Activated CD4-positive, alpha-beta T cell treated with anti-CD3 and anti-CD28 coated beads, Interleukin-2, amount 50 U/mL, for 16 hours (primary cell): ENCODE measurements around the gene RAB31.
"Not testable (repeated sequence)": the region's sequence is repeated elsewhere in the genome, so short reads cannot be mapped to it uniquely, and the experiment has no call there.

ENCODE experiments used
- DNase-seq: peaks from one replicate; pipeline ENCODE4 v3.0.0-alpha.2; 2020

The RAB31 gene

DNA sequence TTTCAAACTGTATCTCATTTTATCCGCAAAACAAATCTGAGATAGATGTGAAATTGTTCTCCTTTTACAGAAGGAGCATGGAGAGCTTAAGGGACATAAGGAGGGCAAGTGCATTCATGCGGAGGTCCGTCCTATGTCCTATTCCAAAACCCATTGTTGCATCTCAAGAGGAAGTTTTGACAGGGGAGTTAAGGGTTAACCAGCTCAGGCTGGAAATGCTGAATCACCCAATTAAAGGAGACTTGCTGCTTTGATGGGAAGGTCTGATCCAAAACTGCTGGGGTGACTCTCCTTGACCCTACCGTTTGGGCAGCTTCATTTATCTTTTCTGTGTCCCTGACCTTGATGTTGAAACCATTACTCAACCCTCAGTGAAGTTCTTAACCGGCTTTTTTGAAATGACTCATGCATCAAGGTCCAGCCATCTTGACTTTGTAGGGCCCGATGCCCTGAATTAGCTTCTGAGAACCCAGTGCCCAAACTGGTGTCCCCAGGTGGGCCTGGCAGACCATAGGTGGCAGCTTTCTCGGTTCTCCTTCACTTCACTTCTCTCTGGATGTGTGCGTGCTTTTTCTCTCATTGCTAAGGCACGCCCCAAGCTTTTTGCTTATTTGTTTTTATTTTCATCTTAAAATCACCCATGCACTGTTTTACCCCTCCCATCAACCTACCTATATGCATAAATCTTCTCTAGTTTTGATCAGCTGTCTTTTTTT is 161.8 kb downstream of the RAB31 start:
- peak; percentile 34 for DNase-seq

DNA sequence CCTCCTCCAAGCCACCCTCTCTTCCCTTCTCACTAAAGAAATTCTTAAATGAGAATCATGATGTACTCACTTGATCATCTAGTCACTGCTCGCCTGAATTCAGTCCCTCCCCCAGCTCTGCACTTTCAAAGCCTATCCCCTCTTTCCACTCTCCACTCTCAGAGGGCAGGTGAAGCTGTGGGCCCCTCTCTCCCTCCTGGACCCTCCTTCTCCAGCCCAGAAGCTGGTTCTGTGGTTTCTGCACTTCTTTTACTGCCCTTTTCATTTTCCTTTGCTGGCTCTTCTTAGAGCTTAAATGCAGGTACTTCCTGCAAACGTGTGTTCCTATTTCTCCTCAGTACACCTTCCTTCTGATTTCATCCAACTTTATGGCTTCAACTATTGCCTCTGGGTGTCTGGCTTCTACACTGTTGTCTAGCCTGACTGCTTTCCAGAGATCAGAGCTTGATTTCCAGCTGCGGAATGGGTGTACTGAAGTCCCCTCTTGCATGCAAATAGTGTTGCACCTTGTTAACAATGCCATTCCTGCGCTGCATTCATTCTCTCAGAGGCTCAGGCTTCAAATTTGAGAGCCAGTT is 162.4 kb downstream of the RAB31 start:
- no peak for DNase-seq

DNA sequence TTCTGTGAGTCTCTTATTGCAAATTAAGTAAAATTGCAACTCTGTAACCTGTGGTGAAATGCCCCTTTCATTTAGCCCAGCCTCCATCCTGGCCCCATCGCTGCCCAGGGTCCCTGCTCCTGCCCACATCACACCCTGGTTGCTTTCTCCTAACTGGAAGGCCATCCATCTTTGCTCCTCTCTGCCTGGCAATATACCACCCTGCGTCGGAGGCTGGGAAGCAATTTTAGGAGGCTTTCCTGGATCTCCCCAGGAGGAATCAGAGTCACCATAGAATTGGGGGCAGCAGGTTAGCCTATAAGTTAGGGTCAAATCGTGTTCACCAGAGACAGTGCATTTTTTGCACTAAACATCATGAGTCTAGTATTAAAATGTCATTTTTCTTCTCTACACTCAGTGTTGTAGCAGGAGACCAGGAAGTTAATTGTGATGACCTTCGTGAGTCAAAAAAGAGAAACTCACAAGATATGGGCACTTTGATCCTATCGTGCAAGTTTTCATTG is 163.2 kb downstream of the RAB31 start:
- DNase-seq = no peak

- DNase-seq = no peak
These were observed 164.7 kb downstream of the RAB31 start for GRCh38 chr18:9872823-9873222.

DNA sequence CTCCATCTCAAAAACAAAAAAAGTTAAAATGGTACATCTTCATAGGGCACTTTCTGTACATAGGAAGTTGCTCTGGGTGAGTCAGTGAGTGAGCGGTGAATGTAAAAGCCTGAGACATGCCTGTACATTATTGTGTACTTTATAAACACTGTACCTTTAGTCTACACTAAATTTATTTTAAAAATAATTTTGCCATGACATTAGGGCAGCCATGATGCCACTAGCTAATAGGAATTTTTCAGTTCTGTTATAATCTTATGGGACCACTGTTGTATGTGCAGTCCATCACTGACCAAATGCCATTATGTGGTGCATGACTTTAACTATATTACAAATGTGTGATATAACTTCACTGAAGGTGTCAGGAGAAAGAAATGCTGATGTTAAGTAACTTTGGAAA is 166.6 kb downstream of the RAB31 start:
- DNase-seq = no peak

GRCh38 chr18:9876212-9876866 is 168.2 kb downstream of the RAB31 start:
- DNase-seq = no peak

GRCh38 chr18:9876867-9877654 is 169.0 kb downstream of the RAB31 start:
- peak; percentile 44 for DNase-seq

DNA sequence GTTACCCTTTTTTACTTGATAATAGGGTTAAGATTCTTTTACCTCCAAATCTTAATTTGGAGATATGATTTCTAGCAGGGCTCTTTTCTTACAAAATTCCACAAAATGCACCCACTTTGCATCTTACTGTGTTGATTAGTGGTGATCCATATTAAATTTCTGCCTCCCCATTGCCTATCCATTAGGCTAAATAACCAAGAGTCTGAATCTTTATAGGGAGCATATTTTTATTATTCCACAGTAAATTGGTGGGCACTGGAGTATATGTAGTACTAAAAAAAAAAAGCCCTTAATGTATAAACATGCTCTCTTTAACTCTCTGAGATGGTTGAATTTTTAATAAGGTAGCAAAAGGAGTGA is 169.5 kb downstream of the RAB31 start:
- DNase-seq = no peak

- DNase-seq = no peak
These were observed 170.0 kb downstream of the RAB31 start for GRCh38 chr18:9878095-9878494.

DNA sequence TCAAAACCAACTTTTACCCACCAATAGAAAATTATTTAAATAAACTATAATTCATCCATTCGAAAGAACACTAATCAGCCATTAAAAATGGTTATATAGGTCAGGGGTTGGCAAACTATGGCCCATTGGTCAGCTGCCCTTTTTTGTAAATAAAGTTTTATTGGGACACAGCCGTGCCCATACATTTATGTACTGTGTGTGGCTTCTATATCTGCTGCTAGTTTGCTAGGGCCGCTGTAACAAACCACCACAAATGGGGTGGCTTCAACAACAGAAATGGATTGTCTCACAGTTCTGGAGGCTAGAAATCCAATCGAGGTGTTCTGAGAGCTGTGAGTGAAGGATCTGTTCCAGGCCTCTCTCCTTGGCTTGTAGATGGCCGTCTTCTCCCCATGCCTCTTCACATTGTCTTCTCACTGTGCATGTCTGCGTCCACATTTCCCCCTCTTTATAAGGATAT is 170.7 kb downstream of the RAB31 start:
- no peak for DNase-seq

DNA sequence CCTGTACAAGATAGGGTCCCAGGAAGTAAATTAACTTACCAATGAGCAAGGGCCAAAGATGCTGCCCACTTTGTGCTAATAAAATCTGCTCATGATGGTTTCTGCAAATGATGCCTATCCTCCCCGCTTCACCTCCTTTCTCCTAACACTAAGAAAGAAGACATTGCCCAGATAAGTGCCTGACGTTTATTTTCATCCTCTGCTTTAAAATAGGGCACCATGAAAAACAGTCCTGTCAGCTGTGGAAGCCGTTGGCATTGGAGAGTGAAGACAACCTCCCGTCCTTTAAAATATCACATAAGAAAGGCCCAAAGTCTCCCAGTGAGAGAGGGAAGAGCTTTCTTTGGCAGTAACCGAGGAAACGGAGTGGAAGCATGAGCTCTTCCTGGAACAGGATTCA is 176.0 kb downstream of the RAB31 start:
- no peak for DNase-seq

DNA sequence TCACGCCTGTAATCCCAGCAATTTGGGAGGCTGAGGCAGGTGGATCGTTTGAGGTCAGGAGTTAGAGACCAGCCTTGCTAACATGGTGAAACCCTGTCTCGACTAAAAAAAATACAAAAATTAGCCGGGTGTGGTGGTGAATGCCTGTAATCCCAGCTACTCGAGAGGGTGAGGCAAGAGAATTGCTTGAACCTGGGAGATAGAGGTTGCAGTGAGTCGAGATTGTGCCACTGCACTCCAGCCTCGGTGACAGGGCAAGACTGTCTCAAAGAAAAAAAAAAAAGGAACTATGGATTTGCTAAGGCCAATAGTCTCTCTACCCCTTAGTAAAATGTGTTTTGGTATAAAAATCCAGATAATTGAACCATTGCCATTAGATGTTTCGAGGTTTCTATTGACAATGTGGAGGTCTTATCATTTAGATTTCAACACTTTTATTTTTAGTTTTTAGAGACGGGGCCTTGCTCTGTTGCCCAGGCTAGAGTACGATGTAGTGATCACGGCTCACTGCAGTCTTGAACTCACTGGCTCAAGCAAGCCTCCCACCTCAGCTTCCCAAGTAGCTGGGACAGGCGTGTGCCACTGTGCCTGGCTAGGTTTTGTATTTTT is 176.5 kb downstream of the RAB31 start:
- no peak for DNase-seq

GRCh38 chr18:9885170-9886004 is 177.3 kb downstream of the RAB31 start, which contains the start of gene TXNDC2:
Gene TXNDC2, plus strand, starts transcription at chr18:9885973. Its CDS starts 708 bp downstream, at chr18:9886681.
- no peak for DNase-seq

GRCh38 chr18:9886005-9886348 is 177.9 kb downstream of the RAB31 start:
- DNase-seq = no peak

GRCh38 chr18:9887992-9888391 is 179.9 kb downstream of the RAB31 start:
- no peak for DNase-seq

GRCh38 chr18:9890196-9890595 is 182.1 kb downstream of the RAB31 start:
- no peak for DNase-seq

DNA sequence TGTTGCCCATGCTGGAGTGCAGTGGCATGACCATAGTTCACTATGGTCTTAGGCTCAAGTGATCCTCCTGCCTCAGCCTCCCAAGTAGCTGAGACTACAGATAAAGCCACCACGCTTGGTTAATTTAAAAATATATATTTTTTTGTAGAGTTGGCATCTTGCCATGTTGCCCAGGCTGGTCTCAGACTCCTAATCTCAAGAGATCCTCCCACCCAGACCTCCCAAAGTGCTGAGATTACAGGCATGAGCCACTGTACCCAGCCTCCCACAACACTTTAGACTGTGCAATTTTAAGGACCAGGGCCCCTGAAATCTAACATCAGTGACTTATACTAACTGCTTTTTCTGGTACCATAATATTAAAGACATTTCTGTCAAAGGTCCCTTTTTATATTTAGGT is 182.9 kb downstream of the RAB31 start:
- no peak for DNase-seq

GRCh38 chr18:9891515-9891914 is 183.4 kb downstream of the RAB31 start:
- DNase-seq = not testable (repeated sequence)

DNA sequence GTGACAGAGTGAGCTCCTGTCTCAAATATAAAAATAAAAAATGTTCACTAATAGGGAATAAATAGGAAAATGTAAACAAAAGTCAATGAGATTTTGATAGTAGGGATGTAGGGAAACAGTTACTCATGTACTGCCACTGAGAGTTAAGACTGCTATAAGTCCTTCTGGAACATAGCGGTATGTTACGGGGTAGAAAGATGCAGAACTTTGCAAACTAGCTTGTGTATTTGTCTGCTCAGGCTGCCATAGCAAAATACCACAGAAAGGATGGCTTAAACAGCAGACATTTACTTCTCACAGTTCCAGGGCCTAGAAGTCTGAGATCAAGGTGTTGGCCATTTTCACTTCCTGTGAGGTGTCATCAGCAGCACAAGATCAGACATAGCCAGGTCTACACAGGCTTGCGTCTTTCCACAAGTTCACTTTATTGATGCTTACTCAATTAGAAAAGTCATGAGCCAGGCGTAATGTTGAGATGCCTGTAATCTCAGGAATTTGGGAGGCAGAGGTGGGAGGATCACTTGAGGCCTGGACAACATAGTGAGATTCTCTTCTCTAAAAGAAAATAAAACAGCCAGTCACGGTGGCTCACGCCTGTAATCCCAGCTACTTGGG is 186.5 kb downstream of the RAB31 start:
- DNase-seq = no peak

- no peak for DNase-seq
These were observed 189.0 kb downstream of the RAB31 start for GRCh38 chr18:9897129-9897528.

DNA sequence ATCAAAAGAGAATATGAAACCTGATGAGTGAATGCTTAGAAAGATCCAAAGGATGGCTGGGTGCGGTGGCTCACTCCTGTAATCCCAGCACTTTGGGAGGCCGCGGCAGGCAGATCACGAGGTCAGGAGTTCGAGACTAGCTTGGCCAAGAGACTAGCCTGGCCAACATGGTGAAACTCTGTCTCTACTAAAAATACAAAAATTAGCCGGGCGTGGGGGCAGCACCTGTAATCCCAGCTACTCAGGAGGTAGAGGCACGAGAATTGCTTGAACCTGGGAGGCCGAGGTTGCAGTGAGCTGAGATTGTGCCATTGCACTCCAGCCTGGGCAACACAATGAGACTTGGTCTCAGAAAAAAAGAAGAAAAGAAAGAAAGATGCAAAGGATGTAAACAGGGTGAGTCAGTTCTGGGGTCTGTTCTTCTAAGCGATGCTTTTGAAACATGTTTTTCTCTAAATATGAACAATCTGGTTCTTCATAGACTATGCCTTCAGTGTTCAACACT is 189.7 kb downstream of the RAB31 start:
- not testable (repeated sequence) for DNase-seq
